AG10803 (cell line): Measurements from ENCODE around the gene TMEM132D.

Experiments used
- DNase-seq: peaks from one replicate; pipeline ENCODE4 v3.0.0; 2010; ENCODE audit warnings: low read depth
- H3K4me3 ChIP-seq: 2 replicates; pipeline ENCODE4 v1.5.1; 2011; ENCODE audit warnings: mild to moderate bottlenecking, low read length, control low read depth
- TF ChIP-seq, protein P1 (sequence below): conservative IDR thresholded peaks from 2 replicates; pipeline ENCODE4 v1.5.1; 2011; ENCODE audit warnings: mild to moderate bottlenecking, low read length, control low read depth, inconsistent platforms

Gene TMEM132D

DNA sequence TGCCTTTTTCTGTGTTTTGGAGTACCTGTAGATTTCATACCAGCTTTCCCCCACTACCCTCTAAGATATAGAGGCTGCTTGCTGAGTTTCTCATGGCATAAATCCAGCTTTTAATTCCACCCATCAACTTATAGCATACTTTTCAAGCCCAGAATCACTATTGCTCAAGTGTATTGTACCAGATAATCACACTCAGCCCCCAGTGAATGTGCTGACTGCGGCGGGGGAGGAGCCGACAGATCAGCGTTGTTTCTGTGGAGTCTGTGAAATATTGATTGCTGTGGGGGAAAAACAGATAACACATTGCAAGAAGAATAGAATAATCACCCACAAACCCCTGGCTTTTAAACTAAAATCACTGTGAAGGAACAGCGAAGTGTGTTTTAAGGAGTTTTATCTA is 296.1 kb downstream of the TMEM132D start:
- no peak overlapping the region for H3K4me3 ChIP-seq
- TF ChIP-seq, protein P1, sequence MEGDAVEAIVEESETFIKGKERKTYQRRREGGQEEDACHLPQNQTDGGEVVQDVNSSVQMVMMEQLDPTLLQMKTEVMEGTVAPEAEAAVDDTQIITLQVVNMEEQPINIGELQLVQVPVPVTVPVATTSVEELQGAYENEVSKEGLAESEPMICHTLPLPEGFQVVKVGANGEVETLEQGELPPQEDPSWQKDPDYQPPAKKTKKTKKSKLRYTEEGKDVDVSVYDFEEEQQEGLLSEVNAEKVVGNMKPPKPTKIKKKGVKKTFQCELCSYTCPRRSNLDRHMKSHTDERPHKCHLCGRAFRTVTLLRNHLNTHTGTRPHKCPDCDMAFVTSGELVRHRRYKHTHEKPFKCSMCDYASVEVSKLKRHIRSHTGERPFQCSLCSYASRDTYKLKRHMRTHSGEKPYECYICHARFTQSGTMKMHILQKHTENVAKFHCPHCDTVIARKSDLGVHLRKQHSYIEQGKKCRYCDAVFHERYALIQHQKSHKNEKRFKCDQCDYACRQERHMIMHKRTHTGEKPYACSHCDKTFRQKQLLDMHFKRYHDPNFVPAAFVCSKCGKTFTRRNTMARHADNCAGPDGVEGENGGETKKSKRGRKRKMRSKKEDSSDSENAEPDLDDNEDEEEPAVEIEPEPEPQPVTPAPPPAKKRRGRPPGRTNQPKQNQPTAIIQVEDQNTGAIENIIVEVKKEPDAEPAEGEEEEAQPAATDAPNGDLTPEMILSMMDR, result no peak
- no peak for DNase-seq

DNA sequence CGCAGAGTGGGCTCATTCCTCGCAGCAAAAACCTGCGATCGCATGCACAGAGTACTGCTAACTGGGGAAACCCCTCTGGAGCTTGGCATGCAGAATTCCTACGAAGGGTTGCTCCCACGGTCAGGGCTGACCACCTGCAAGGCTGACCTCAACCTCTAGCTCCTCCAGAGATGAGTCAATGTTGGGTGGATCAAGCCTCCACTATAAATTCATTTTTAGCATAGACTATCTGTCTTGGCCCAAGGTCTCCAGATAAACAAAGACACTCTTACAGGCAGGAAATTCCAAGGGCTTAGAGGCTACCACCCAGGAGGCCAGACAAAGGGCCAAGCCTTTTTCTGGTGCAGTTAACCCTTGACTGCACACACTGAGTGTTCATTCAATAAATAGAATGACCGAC is 296.5 kb downstream of the TMEM132D start:
- peak; percentile 6 for DNase-seq
- TF ChIP-seq, protein P1, result no peak
- no peak overlapping the region for H3K4me3 ChIP-seq

DNA sequence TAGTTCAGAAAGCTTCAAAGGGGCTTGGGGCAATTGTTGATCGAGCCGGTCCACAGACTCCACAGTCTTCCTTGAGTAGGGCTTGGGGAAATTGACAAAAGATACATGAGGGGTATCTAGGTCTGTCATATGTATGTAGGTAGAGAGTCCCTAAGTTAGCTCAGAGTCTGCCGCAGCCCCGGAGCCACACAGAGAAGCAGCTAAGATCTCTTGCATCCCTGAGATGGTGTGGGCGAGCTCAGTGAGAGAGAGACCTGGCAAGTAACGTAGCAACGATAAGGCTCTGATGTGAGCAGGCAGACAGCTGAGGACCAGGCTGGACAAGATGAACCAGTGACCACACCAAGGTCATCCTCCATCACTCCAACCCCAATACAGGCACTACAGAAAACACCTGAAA is 297.6 kb downstream of the TMEM132D start:
- no peak for DNase-seq
- TF ChIP-seq, protein P1, result no peak
- no peak overlapping the region for H3K4me3 ChIP-seq

DNA sequence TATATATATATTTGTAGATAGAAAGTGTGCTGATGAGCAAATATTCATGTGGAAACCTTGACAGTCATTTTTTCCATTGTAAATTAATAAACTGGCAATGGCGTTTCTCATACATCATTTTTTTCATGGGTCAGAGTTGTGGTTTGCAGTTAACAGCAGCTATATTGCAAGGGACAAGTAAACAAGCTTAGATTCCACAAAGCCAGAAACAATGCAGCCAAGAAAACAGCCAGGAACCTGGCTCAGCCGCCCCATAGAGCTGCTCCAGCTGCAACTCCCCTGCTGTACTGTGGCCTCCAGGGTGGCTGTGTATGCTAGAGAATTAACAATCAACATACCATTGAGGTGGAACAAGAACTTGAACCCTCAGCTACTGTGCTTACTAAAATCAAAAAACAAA is 298.2 kb downstream of the TMEM132D start:
- DNase-seq, result no peak
- TF ChIP-seq, protein P1, result no peak
- H3K4me3 ChIP-seq, result no peak overlapping the region

DNA sequence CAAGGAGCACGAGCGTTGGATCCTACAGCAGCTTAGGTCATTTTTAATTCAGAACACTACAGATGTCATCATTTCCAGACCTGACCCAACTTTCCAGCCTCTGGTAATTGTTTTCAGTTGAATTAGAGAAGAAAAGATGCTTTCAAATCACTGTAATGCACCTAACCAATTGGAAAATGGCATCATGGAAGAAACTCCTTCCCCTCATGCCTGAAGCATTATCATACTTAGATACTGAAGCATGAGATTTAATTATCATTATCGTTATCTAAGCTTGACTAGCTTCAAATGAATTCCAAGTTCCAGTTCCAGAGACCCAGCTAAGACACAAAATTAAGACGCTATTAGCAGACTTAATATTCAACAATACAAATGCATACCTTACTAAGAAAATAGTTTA is 299.3 kb downstream of the TMEM132D start:
- TF ChIP-seq, protein P1, result no peak
- no peak for DNase-seq
- no peak overlapping the region for H3K4me3 ChIP-seq

DNA sequence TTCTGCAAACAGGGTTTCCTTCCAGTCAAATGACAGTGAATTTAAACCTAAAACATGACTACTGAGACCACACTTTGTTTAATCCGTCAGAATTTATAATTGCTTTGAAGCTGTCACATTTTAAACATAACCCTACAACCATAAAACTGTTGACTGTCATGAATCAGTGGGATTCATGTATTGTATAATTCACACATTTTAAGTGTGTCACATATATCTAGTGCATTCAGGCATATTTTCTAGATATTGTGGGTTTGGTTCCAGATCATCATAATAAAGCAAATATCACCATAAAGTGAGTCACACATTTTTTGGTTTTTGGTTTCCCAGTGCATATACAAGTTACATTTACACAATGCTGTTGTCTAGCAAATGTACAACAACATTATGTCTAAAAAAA is 304.4 kb downstream of the TMEM132D start:
- DNase-seq, result peak; percentile 10
- TF ChIP-seq, protein P1, result no peak
- H3K4me3 ChIP-seq, result no peak overlapping the region

DNA sequence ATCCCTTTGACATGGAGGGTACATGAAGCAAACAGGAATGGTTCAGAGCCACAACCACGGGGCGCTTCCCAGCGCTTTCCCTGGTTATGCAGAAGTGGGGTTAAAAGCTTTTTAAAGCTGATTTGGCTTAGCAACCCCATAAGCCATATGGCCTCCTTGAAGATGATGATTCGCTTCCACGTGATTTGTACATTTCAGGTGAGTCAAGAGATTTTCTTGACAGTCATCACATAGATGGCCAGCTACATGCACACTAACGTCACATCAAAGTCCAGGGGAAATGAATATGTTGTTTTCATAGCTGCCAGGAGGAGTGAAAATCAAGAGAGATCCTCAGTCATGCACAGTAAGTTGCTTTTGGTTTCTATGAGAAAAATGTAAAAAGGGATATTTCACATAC is 309.7 kb downstream of the TMEM132D start:
- TF ChIP-seq, protein P1, result no peak
- no peak for DNase-seq
- H3K4me3 ChIP-seq, result no peak overlapping the region
